Measurements from ENCODE around the gene UPK2.
"Not testable (repeated sequence)": the region's sequence is repeated elsewhere in the genome, so short reads cannot be mapped to it uniquely, and the experiment has no call there.

Gene UPK2

GRCh38 chr11:118938491-118939403 lies 17.4 kb upstream of the UPK2 start:
- DNase-seq (ENCODE audit: low read depth in 2 of 2) = no peak

- no peak for DNase-seq (ENCODE audit: low read depth in 2 of 2)
Measured at GRCh38 chr11:118939404-118939915, 16.6 kb upstream of the UPK2 start.

- DNase-seq (ENCODE audit: low read depth in 2 of 2) = peak in 1 of 2 donors; percentile 46
Measured at GRCh38 chr11:118939953-118940598, 16.0 kb upstream of the UPK2 start.

- DNase-seq (ENCODE audit: low read depth in 2 of 2) = no peak
Measured at GRCh38 chr11:118947091-118947490, 9.0 kb upstream of the UPK2 start.

GRCh38 chr11:118948000-118948399 lies 8.1 kb upstream of the UPK2 start:
- no peak for DNase-seq (ENCODE audit: low read depth in 2 of 2)

GRCh38 chr11:118953265-118953664 lies 2.8 kb upstream of the UPK2 start:
- no peak for DNase-seq (ENCODE audit: low read depth in 2 of 2)

- not testable (repeated sequence) for DNase-seq (ENCODE audit: low read depth in 2 of 2)
Measured at GRCh38 chr11:118953976-118954375, 2.1 kb upstream of the UPK2 start.

- DNase-seq (ENCODE audit: low read depth in 2 of 2) = no peak
Measured at GRCh38 chr11:118956847-118957469, 860 bp downstream of the UPK2 start.

- no peak for DNase-seq (ENCODE audit: low read depth in 2 of 2)
Measured at GRCh38 chr11:118957549-118957948, 1.5 kb downstream of the UPK2 start.

- no peak for DNase-seq (ENCODE audit: low read depth in 2 of 2)
Measured at GRCh38 chr11:118957968-118958367, 1.9 kb downstream of the UPK2 start.

GRCh38 chr11:118958577-118958976 lies 2.5 kb downstream of the UPK2 start:
- DNase-seq (ENCODE audit: low read depth in 2 of 2) = no peak

- no peak for DNase-seq (ENCODE audit: low read depth in 2 of 2)
Measured at GRCh38 chr11:118961189-118961588, 5.1 kb downstream of the UPK2 start.

- DNase-seq (ENCODE audit: low read depth in 2 of 2) = no peak
Measured at GRCh38 chr11:118961591-118961990, 5.5 kb downstream of the UPK2 start.

GRCh38 chr11:118969508-118969907 lies 13.4 kb downstream of the UPK2 start:
- DNase-seq (ENCODE audit: low read depth in 2 of 2) = not testable (repeated sequence)

- DNase-seq (ENCODE audit: low read depth in 2 of 2) = no peak
Measured at GRCh38 chr11:118971646-118972045, 15.5 kb downstream of the UPK2 start, which contains the start of gene FOXR1. FOXR1 (plus strand) TSS chr11:118971761; CDS start chr11:118971932, 171 bp downstream.

- no peak for DNase-seq (ENCODE audit: low read depth in 2 of 2)
Measured at GRCh38 chr11:118973985-118974384, 17.9 kb downstream of the UPK2 start.

GRCh38 chr11:118975771-118976709 lies 19.9 kb downstream of the UPK2 start:
- DNase-seq (ENCODE audit: low read depth in 2 of 2) = no peak

- DNase-seq (ENCODE audit: low read depth in 2 of 2) = no peak
Measured at GRCh38 chr11:118979434-118979833, 23.3 kb downstream of the UPK2 start.

GRCh38 chr11:118980191-118980881 lies 24.2 kb downstream of the UPK2 start:
- DNase-seq (ENCODE audit: low read depth in 2 of 2) = no peak

- DNase-seq (ENCODE audit: low read depth in 2 of 2) = not testable (repeated sequence)
Measured at GRCh38 chr11:118984337-118984736, 28.2 kb downstream of the UPK2 start.
